A549 treated with ZK216348 at 1 μM for 4 hours (cell line): Measurements from ENCODE around the gene HERC4. TPM values are rescaled to one million over a fixed set of nuclear protein-coding genes. Genes with fewer than 3 reads are reported as not detected.

ENCODE experiments used
- total RNA-seq: library from RNA; stranded (reverse); fragments of 200-300 nt; extraction: Qiagen RNA extraction; gene quantifications from 5 replicates; pipeline ENCODE4 v1.2.3, GENCODE V29; 2022; ENCODE audit warnings: low read depth

The HERC4 gene, protein sequence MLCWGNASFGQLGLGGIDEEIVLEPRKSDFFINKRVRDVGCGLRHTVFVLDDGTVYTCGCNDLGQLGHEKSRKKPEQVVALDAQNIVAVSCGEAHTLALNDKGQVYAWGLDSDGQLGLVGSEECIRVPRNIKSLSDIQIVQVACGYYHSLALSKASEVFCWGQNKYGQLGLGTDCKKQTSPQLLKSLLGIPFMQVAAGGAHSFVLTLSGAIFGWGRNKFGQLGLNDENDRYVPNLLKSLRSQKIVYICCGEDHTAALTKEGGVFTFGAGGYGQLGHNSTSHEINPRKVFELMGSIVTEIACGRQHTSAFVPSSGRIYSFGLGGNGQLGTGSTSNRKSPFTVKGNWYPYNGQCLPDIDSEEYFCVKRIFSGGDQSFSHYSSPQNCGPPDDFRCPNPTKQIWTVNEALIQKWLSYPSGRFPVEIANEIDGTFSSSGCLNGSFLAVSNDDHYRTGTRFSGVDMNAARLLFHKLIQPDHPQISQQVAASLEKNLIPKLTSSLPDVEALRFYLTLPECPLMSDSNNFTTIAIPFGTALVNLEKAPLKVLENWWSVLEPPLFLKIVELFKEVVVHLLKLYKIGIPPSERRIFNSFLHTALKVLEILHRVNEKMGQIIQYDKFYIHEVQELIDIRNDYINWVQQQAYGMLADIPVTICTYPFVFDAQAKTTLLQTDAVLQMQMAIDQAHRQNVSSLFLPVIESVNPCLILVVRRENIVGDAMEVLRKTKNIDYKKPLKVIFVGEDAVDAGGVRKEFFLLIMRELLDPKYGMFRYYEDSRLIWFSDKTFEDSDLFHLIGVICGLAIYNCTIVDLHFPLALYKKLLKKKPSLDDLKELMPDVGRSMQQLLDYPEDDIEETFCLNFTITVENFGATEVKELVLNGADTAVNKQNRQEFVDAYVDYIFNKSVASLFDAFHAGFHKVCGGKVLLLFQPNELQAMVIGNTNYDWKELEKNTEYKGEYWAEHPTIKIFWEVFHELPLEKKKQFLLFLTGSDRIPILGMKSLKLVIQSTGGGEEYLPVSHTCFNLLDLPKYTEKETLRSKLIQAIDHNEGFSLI
- total RNA-seq = 28.1 to 41.3 TPM (median 37.2 TPM) in 5 replicates

DNA sequence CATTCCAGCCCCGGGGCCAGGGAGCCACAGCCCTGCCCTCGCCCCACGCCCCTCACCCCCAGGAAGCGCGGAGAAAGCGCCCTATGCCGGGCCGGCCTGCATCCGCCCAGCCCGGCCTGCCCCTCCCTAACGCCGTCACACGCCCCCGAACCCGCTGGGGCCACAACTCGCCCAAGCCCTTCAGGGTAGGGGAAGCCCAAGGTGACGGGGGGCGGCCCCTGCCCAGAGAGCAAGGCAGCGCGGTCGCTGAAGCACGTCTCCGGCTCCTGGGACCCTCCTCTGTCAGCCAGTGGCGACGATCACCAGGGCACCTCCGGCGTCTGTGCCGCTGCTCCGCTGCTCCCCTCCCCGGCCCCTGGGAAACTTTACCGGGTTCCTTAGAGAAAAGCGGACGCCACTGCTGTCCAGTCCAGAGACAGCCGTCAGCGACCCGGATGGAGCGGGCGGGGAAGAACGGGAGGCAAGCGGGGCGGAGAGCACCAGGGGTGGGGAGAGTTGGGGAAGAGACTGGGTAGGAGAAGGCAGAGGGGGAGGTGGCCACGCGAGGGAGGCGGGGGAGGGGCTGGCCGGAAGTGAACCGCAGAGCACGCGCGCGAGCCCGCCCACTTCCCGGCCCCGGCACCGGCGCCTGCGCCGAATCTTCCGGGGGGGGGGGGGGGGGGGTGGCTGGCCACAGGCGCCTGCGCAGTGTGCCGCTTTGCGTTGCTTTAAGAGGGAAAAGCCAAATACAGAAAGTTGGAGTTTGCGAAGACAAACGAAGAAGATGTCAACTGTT lies at the start of gene HERC4:
TSS of gene HERC4 (minus strand) at position 509 of the 775 bp plus-strand sequence. CDS start 2,175 bp downstream, outside the sequence.

GRCh38 chr10:68109331-68109730 lies 34.2 kb upstream of the HERC4 start, which contains the start of gene MYPN:
Gene MYPN (plus strand): TSS chr10:68109488. CDS start chr10:68121439, 11,951 bp downstream.

GRCh38 chr10:67884313-67884841 lies 190.7 kb downstream of the HERC4 start, which contains the start of gene SIRT1:
Gene SIRT1 (plus strand): TSS chr10:67884656. CDS start chr10:67884722, 66 bp downstream.

Other genes with a start within 250 kb of the HERC4 start
- gene DNAJC12, start 237.1 kb downstream of the HERC4 start, total RNA-seq = 49.3 to 85.7 TPM (median 60.1 TPM) in 5 replicates
- 16.9 to 26.2 TPM (median 20.8 TPM) in 5 replicates for gene SIRT1, start 190.6 kb downstream of the HERC4 start, total RNA-seq
- gene MYPN, start 34.2 kb upstream of the HERC4 start, total RNA-seq = 2.3 to 3.8 TPM (median 2.7 TPM) in 5 replicates
- 0.18 to 0.31 TPM (median 0.22 TPM) in 5 replicates for gene ATOH7, start 156.8 kb upstream of the HERC4 start, total RNA-seq